Bronchial epithelial cell (primary cell): ENCODE results near the gene HTRA1. TPM values are rescaled to one million over a fixed set of nuclear protein-coding genes. Genes with fewer than 3 reads are reported as not detected.

Source experiments
- DNase-seq: peaks from one replicate; pipeline ENCODE4 v3.0.0-alpha.2; 2010; ENCODE audit warnings: low read depth
- FAIRE-seq: peaks from 2 replicates; lab custom pipeline; 2011; peaks lifted over from hg19 to GRCh38; lab: Jason Lieb, UNC
- H3K27me3 ChIP-seq: 2 replicates; pipeline ENCODE4 v1.5.1; 2011; ENCODE audit warnings: low read length; ENCODE audit not compliant: control insufficient read depth, insufficient read depth
- H3K36me3 ChIP-seq: 2 replicates; pipeline ENCODE4 v1.5.1; 2011; ENCODE audit warnings: low read length; ENCODE audit not compliant: control insufficient read depth, insufficient read depth
- H3K4me3 ChIP-seq: 2 replicates; pipeline ENCODE4 v1.5.1; 2011; ENCODE audit warnings: mild to moderate bottlenecking, low read depth, low read length, control low read depth
- total RNA-seq: library from RNA; depleted of rRNA; stranded (reverse); fragments of >200 nt; gene quantifications from 2 replicates; pipeline ENCODE4 v1.2.1, GENCODE V29; 2014
- TF ChIP-seq, protein P1 (sequence below): IDR thresholded peaks from 2 replicates; pipeline ENCODE4 v1.5.1; 2011; ENCODE audit warnings: mild to moderate bottlenecking, moderate library complexity, low read length, control low read depth, inconsistent platforms; ENCODE audit not compliant: insufficient read depth, severe bottlenecking

HTRA1 gene
- total RNA-seq, 1 donor from 2014 or later = 80.3 TPM

DNA sequence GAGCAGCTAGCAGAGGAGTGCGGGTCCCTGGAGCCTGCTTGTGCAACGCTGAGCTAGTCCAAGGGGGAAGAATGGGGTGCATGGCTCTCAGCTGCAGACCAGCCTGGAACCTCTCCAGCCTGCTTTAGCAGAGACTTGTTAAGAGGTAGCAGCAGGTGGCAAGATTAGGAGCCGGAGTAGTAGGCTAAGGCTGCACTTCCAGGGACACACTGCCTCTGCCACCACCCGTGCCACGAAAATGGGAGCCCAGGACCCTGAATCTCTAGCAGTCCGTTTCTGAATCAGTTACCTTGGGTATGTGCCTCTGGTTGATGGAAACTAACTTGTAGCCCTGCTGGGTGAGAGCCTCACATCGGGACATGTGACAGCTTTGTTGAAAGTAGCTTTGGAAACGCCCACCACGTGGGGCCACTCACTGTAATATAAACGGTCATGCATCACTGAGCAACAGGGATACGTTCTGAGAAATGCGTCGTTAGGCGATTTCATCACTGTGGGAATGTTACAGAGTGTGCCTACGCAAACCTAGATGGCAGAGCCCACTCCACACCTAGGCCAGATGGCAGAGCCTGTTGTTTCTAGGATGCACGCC is 25.9 kb downstream of the HTRA1 start:
- Histone ChIP-seq H3K27me3 (no peaks in the 10 kb centered on the region), H3K4me3 (no peak overlapping the region), H3K36me3 (peaks cover 8% of the 10 kb centered on the region)
- TF ChIP-seq, protein P1, sequence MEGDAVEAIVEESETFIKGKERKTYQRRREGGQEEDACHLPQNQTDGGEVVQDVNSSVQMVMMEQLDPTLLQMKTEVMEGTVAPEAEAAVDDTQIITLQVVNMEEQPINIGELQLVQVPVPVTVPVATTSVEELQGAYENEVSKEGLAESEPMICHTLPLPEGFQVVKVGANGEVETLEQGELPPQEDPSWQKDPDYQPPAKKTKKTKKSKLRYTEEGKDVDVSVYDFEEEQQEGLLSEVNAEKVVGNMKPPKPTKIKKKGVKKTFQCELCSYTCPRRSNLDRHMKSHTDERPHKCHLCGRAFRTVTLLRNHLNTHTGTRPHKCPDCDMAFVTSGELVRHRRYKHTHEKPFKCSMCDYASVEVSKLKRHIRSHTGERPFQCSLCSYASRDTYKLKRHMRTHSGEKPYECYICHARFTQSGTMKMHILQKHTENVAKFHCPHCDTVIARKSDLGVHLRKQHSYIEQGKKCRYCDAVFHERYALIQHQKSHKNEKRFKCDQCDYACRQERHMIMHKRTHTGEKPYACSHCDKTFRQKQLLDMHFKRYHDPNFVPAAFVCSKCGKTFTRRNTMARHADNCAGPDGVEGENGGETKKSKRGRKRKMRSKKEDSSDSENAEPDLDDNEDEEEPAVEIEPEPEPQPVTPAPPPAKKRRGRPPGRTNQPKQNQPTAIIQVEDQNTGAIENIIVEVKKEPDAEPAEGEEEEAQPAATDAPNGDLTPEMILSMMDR = no peak
- FAIRE-seq (peak; percentile 28), DNase-seq (peak; percentile 66)

DNA sequence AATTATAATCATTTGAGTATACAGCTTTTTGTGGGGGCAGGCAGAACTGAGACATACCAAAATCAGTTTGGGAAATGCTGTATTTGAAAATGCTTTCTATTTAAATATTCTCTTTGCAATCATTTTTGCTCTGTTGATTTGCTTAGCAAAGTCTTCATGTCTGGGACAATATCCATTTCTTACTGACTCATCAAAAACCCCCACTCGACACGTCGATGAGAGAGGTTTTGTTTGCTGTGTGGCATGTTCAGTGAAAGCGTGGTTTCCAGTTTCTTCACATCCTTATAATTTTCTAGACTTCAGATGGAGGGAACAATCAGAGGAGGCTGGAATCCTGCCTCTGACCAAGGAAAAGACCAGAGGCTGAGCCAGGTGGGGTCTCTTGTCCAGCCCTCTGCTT is 28.9 kb downstream of the HTRA1 start:
- DNase-seq (peak; percentile 70), FAIRE-seq (peak; percentile 32)
- TF ChIP-seq, protein P1 = no peak
- no peaks in the 10 kb centered on the region for H3K27me3 ChIP-seq
- no peak overlapping the region for H3K4me3 ChIP-seq
- peaks cover 5% of the 10 kb centered on the region for H3K36me3 ChIP-seq

DNA sequence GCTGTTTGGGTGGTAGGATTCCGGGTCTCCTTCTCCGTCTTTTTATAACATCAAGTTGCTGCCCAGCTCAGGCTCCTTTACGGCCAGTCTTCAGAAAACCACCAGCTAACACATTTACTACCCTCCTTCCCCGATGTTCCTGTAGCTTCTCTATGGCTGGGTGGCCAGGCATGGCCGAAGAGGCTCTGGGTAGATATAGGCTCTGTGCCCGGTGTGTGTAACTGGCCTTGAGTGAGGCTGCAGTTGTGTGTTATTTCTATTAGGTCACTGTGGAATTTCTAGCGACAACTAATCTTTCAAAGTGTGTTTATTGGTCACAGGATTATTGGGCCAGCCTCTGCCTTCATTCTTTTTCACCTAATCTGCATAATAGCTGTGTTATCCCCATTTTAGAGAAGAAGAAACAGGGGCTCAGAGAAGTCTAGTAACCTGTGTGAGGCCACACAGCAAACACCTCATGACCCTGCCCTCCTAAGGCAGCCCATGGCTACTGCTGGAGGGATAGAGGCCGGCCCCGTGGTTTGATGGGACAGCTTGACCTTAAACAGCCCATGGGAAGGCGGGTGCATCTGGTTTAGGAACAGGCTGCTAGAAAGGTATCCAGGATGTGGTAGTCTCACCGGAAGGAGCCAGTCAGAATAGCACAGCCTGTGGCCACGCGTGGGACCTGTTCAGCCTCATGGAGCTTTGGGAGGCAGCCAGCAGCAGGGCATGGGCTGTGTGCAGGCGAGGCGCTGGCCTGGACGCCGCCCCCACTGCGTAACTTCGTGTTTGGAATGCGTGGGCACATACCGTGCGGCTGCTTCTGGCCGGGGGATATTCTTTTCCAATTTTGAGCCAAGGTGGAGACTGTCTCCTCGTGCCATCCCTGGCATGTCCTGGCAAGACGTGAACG is 29.7 kb downstream of the HTRA1 start:
- peak; percentile 91 for DNase-seq
- peak; percentile 94 for FAIRE-seq
- peaks cover 2% of the 10 kb centered on the region for H3K36me3 ChIP-seq
- no peak overlapping the region for H3K4me3 ChIP-seq
- TF ChIP-seq, protein P1 = no peak
- no peaks in the 10 kb centered on the region for H3K27me3 ChIP-seq

DNA sequence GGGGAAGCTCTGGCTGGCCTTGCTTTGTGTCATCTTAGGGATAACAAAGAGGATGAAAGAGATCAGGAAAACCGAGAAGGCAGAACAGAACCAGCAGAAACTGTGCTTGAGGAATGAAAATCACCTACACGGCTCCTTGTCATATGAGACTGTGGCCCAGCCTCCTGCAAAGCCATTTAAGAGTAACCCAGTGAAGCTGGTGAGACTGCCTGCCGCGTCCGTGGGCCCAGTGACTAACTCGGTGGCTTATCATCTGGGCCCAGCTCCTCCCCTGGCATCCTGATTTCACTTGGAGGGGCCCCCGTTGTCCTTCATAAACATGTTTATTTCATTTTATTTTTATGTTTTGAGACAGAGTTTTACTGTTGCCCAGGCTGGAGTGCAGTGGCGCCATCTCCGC is 30.7 kb downstream of the HTRA1 start:
- TF ChIP-seq, protein P1 = no peak
- H3K27me3 ChIP-seq = no peaks in the 10 kb centered on the region
- DNase-seq (no peak), FAIRE-seq (no peak)
- H3K36me3 ChIP-seq = peaks cover 2% of the 10 kb centered on the region
- H3K4me3 ChIP-seq = no peak overlapping the region

DNA sequence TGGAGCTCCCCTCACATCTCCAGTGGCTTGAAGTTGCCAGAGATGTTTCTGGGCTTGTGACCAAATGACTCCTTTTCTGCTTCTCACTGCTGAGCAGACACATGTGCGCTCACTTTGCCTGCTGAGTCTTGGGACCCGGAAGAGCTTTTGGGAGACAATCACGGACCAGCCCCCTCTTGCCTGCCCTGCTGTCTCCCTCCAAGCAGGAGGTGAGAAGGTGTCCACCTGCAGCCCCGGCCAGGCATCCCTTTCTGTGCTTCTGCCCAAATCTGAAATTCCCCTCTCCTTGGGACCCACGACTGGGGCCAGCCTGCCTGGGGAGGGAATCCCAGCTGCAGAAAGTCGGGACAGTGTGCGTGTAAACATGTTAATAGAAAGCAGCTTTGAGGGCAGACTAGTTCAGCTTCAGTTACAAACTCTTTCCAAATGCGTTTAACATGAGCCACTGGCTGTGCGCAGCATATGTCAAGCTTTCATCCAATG is 31.7 kb downstream of the HTRA1 start:
- no peaks in the 10 kb centered on the region for H3K27me3 ChIP-seq
- H3K4me3 ChIP-seq = no peak overlapping the region
- TF ChIP-seq, protein P1 = no peak
- FAIRE-seq (no peak), DNase-seq (no peak)
- H3K36me3 ChIP-seq = peaks cover 2% of the 10 kb centered on the region
